K562 (cell line): ENCODE results near the gene LYPD4. TPM values are rescaled to one million over a fixed set of nuclear protein-coding genes. Genes with fewer than 3 reads are reported as not detected.

Experiments used
- ATAC-seq: fragments of 200-7000 bp; cut with Tn5 transposase; 3 replicates; pipeline ENCODE4 v1.9.1; 2020; ENCODE audit warnings: moderate library complexity
- BruUV-seq: library from RNA; stranded (reverse); fragments of 400-500 nt; replicated peaks from 2 replicates; lab custom pipeline; 2021; lab: Mats Ljungman, UMichigan
- CTCF ChIA-PET: fragments of 300-600 bp; formaldehyde crosslinking; extraction: SDS; loops from one replicate; lab custom pipeline; 2021; ENCODE audit warnings: low intra/inter-chr PET ratio; lab: Yijun Ruan, JAX
- POLR2A ChIA-PET: fragments of 300-600, 350-650 bp; sonication (Branson Sonifier 250); formaldehyde crosslinking; extraction: SDS; loops from one replicate; lab custom pipeline; 2021; ENCODE audit warnings: antibody characterized with exemption, inconsistent platforms; lab: Yijun Ruan, JAX
- DNase-seq, 4 experiments: peaks; one replicate each; pipeline versions ENCODE4 v3.0.0 to v3.0.0-alpha.2; 2011 to 2018; ENCODE audit warnings: low spot score in 3 of 4, mixed read lengths in 3 of 4; ENCODE audit errors: extremely low read depth in 1 of 4
- FAIRE-seq: peaks from 2 replicates; lab custom pipeline; 2011; peaks lifted over from hg19 to GRCh38; lab: Jason Lieb, UNC
- H2AFZ ChIP-seq: 2 replicates; pipeline ENCODE4 v1.6.0; 2011; ENCODE audit warnings: low read depth, low read length, control low read depth, inconsistent platforms
- H3K27ac ChIP-seq: fragments of 200-600 bp; 3 replicates; pipeline ENCODE4 v1.8.0; 2011; ENCODE audit warnings: low read depth, mild to moderate bottlenecking, control low read depth, inconsistent platforms, low read length, moderate library complexity, mixed read lengths; ENCODE audit errors: extremely low read depth
- H3K27me3 ChIP-seq, 2 experiments: fragments of 300-600 bp in 1 of 2; 2 replicates in 1 of 2; 3 replicates in 1 of 2; pipeline versions ENCODE4 v1.6.0 to v1.8.0; 2011; ENCODE audit warnings: inconsistent platforms in 2 of 2, low read length in 2 of 2, mild to moderate bottlenecking in 1 of 2, mixed read lengths in 1 of 2, moderate library complexity in 1 of 2; ENCODE audit not compliant: control insufficient read depth in 2 of 2, insufficient read depth in 2 of 2
- H3K36me3 ChIP-seq: fragments of 300-600 bp; 3 replicates; pipeline ENCODE4 v1.8.0; 2011; ENCODE audit warnings: mild to moderate bottlenecking, low read length, inconsistent platforms; ENCODE audit not compliant: control insufficient read depth, insufficient read depth
- H3K4me1 ChIP-seq, 2 experiments: fragments of 200-600 bp in 1 of 2; replicated peaks in 1 of 2; 2 replicates in 1 of 2; 3 replicates in 1 of 2; pipeline versions ENCODE4 v1.5.1 to v1.8.0; 2011; ENCODE audit warnings: inconsistent platforms in 2 of 2, low read length in 2 of 2, mild to moderate bottlenecking in 1 of 2, mixed read lengths in 1 of 2, moderate library complexity in 1 of 2; ENCODE audit not compliant: control insufficient read depth in 2 of 2, insufficient read depth in 2 of 2
- H3K4me2 ChIP-seq: 2 replicates; pipeline ENCODE4 v1.6.1; 2011; ENCODE audit warnings: low read length, control low read depth, inconsistent platforms, mixed read lengths; ENCODE audit not compliant: insufficient read depth
- H3K4me3 ChIP-seq: fragments of 200-600 bp; sonication (generic), shearing (Covaris generic); 2 replicates; pipeline ENCODE4 v1.5.1; 2016; ENCODE audit warnings: control low read depth, inconsistent platforms
- H3K79me2 ChIP-seq: fragments of 200-600 bp; 3 replicates; pipeline ENCODE4 v1.8.0; 2011; ENCODE audit warnings: low read length, inconsistent platforms; ENCODE audit not compliant: control insufficient read depth, insufficient read depth
- H3K9ac ChIP-seq, 2 experiments: 2 replicates each; pipeline versions ENCODE4 v1.6.0 to v1.6.1; 2011; ENCODE audit warnings: low read depth in 2 of 2, low read length in 2 of 2, control low read depth in 1 of 2, inconsistent platforms in 1 of 2, mild to moderate bottlenecking in 1 of 2, mixed read lengths in 1 of 2; ENCODE audit not compliant: insufficient read depth in 1 of 2
- H3K9me1 ChIP-seq: one replicate; pipeline ENCODE4 v1.6.0; 2011; ENCODE audit warnings: inconsistent platforms, mild to moderate bottlenecking, low read length, moderate library complexity; ENCODE audit not compliant: control insufficient read depth, insufficient read depth
- H3K9me3 ChIP-seq: replicated peaks from 2 replicates; pipeline ENCODE4 v1.5.1; 2011; ENCODE audit warnings: low read depth, low read length, inconsistent platforms; ENCODE audit not compliant: control insufficient read depth, insufficient read depth
- H4K20me1 ChIP-seq: replicated peaks from 2 replicates; pipeline ENCODE4 v1.6.1; 2011; ENCODE audit warnings: low read length, inconsistent platforms, mixed read lengths; ENCODE audit not compliant: control insufficient read depth, insufficient read depth
- BRD4 ChIP-seq: fragments of 200-600 bp; sonication (generic); IDR thresholded peaks from 2 replicates; pipeline ENCODE4 v1.6.1; 2017; ENCODE audit warnings: inconsistent platforms
- CHCHD3 ChIP-seq: fragments of 250-450 bp; sonication (Bioruptor Pico); IDR thresholded peaks from 2 replicates; pipeline ENCODE4 v2.1.2; 2022; ENCODE audit warnings: mild to moderate bottlenecking
- ERF ChIP-seq: fragments of 450-650 bp; formaldehyde crosslinking; IDR thresholded peaks from 2 replicates; pipeline ENCODE4 v1.4.0; 2020; ENCODE audit warnings: mild to moderate bottlenecking, mixed read lengths
- EWSR1 ChIP-seq: fragments of 450-650 bp; IDR thresholded peaks from 2 replicates; pipeline ENCODE4 v1.6.1; 2018; ENCODE audit warnings: borderline replicate concordance, mild to moderate bottlenecking, low read depth, moderate library complexity; ENCODE audit not compliant: partially characterized antibody
- ILF3 ChIP-seq: fragments of 450-650 bp; IDR thresholded peaks from 2 replicates; pipeline ENCODE4 v1.6.1; 2018; ENCODE audit warnings: antibody characterized with exemption, mild to moderate bottlenecking, moderate library complexity, borderline replicate concordance
- NR2C2 ChIP-seq, 2 experiments: fragments of 200-800 bp in 1 of 2; sonication (Bioruptor generic) in 1 of 2; sonication (generic) in 1 of 2; formaldehyde crosslinking in 1 of 2; IDR thresholded peaks; 2 replicates each; pipeline versions ENCODE4 v1.6.1 to v1.8.0; 2016 to 2022; ENCODE audit warnings: mild to moderate bottlenecking in 1 of 2, missing compliant biosample characterization in 1 of 2, missing genetic modification characterization in 1 of 2, missing genetic modification reagents in 1 of 2
- NR4A1 ChIP-seq, 2 experiments: fragments of 250-450 bp in 1 of 2; fragments of 450-650 bp in 1 of 2; sonication (Bioruptor Pico) in 1 of 2; IDR thresholded peaks; 2 replicates each; pipeline versions ENCODE4 v1.4.0 to v1.6.1; 2016 to 2020; ENCODE audit warnings: mild to moderate bottlenecking in 2 of 2, missing compliant biosample characterization in 1 of 2, missing genetic modification characterization in 1 of 2, moderate library complexity in 1 of 2
- POLR2AphosphoS5 ChIP-seq: IDR thresholded peaks from 2 replicates; pipeline ENCODE4 v1.6.1; 2011; ENCODE audit warnings: mild to moderate bottlenecking, low read depth, low read length, moderate library complexity; ENCODE audit not compliant: control insufficient read depth, insufficient read depth
- POLR2B ChIP-seq: fragments of 450-650 bp; IDR thresholded peaks from 2 replicates; pipeline ENCODE4 v1.6.1; 2018; ENCODE audit warnings: low read depth; ENCODE audit not compliant: partially characterized antibody
- PTRF ChIP-seq: fragments of 450-650 bp; IDR thresholded peaks from 2 replicates; pipeline ENCODE4 v1.6.1; 2016; ENCODE audit warnings: mild to moderate bottlenecking, missing genetic modification characterization, missing compliant biosample characterization
- SIRT6 ChIP-seq: IDR thresholded peaks from one replicate; pipeline ENCODE4 v1.6.1; 2012; ENCODE audit warnings: low read depth, mild to moderate bottlenecking, control low read depth, inconsistent platforms, low read length, moderate library complexity
- ZNF77 ChIP-seq: fragments of 250-450 bp; sonication (Bioruptor Pico); IDR thresholded peaks from 2 replicates; pipeline ENCODE4 v1.5.0; 2020
- WGBS: fragments of 100-300 bp; shearing (Covaris generic); methylation state at CpG from one replicate; pipeline ENCODE4 v1.1.6; 2016; ENCODE audit warnings: low coverage, mixed read lengths; ENCODE audit not compliant: insufficient coverage; ENCODE audit errors: missing lambda C conversion rate; 5-methylcytosine and 5-hydroxymethylcytosine counted together
- in situ Hi-C: fragments of 300-500 bp; cut with MboI; formaldehyde crosslinking; loops from 4 replicates; pipeline ENCODE4 v1.15.0; 2018; ENCODE audit warnings: inconsistent platforms, mixed read lengths
- intact Hi-C: fragments of 100-400 bp; cut with micrococcal nuclease; formaldehyde crosslinking; loops from 2 replicates; pipeline ENCODE4 v1.14.2; 2022
- polyA plus RNA-seq, 8 experiments: library from polyadenylated mRNA; depleted of rRNA in 4 of 8; stranded (reverse) in 5 of 8; unstranded in 3 of 8; fragments of >200 nt; fragmentation: Nextera tagmentation in 2 of 8; fragmentation: Illumina TruSeq in 1 of 8; extraction: Ambion mirVana in 2 of 8; extraction: Trizol in 1 of 8; gene quantifications; 2 replicates each; pipeline versions ENCODE4 v1.2.1 to v1.2.3, GENCODE V29; 2011 to 2014; ENCODE audit warnings: inconsistent platforms in 1 of 8, missing spikeins in 1 of 8
- total RNA-seq, 7 experiments: library from RNA; depleted of rRNA in 6 of 7; stranded (reverse); fragments of >200 nt in 6 of 7; fragmentation: Illumina TruSeq in 2 of 7; extraction: Trizol in 2 of 7; gene quantifications; 2 replicates each; pipeline versions ENCODE4 v1.2.1 to v1.2.3, GENCODE V29; 2011 to 2021; ENCODE audit warnings: low replicate concordance in 1 of 7
- TF ChIP-seq, protein P1 (sequence below): fragments of 450-650 bp; formaldehyde crosslinking; conservative IDR thresholded peaks from 2 replicates; pipeline ENCODE4 v1.4.0; 2022; ENCODE audit warnings: mild to moderate bottlenecking, missing genetic modification characterization
- TF ChIP-seq, protein P2 (sequence below): fragments of 450-650 bp; IDR thresholded peaks from 2 replicates; pipeline ENCODE4 v1.6.1; 2017; ENCODE audit warnings: antibody characterized with exemption, mild to moderate bottlenecking

The LYPD4 gene
- total and polyA plus RNA-seq, 9 of the 15 experiments (the other 6 are each of a cell fraction or from before 2014, with no cell fraction given): 0.11 TPM; not detected in 8

DNA sequence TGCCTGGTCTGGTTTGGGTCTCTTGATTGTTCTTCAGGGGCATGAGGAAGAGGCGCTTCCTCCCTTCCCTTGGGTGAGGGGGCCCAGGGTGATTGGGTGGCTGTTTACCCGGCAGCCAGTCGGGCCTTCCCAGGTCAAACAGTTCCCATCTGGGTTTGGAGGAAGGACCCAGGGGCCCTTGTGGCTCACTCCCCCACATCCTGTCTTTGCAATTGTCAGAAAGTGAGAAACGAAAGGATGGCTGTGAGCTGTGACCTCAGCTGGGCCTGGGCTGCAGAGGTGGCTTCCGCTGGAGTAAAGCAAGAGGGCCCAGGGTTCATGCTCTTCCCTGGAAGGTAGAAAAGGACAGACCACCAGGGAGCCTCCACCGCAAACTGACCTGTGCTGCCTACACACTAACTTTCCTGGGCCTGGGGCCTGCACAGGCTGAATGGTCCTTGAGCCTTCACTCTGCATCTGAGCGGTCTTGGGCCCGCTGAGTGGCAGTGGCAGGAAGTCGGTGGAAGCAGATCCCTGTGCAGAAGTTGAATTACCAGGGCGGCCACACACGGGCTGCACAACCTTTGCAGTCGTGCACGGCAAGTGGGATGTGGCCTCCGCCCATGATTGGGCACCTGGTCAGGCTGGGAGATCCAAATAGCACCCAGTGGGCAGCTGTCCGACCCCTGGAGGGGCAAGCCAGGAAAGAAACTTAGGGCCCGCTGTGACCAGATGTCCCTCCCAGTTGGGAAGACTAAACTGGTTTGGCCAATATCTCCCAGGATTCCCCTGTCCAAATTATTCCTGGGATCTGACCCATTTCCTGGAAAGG, 27.3 kb upstream of the LYPD4 start:
- H3K36me3 ChIP-seq: peaks cover 50% of the 10 kb centered on the region; the same call in 2 of the 3 replicates
- intact Hi-C loops (loop anchor here (2.0 kb wide), 1 partner anchor 87 kb away; the partner anchor contains the start of gene RABAC1), in situ Hi-C loops (loop anchor here (5.0 kb wide), 1 partner anchor 76 kb away; no protein-coding TSS in a partner anchor)
- ATAC-seq (peak; percentile 46), DNase-seq (peak in 1 of 4 experiments; percentile 38), FAIRE-seq (no peak)
- peak overlapping the region; percentile 40; the same call in 1 of the 3 replicates for H3K27ac ChIP-seq
- WGBS: 55% methylated on average over 13 of the region's 16 CpGs
- no peak overlapping the region for H3K4me2 ChIP-seq
- 0 out of 4 replicates have a peak overlapping the region, but pooled peaks of 1 of the 2 experiments have one; percentile 14 for H3K9ac ChIP-seq
- BruUV-seq: no TSS peak
- H2AFZ ChIP-seq: no peak overlapping the region
- no peaks in the 10 kb centered on the region for H3K9me1 ChIP-seq
- ChIA-PET POLR2A (interaction anchor here (1.4 to 6.2 kb wide), 4 partner anchors 8 to 87 kb away, joined by 3 to 54 read pairs (median 20); partner anchors contain the start of genes RABAC1 and RPS19), CTCF (interaction anchor here (5.4 kb wide), 1 partner anchor 80 kb away, joined by 35 read pairs; no protein-coding TSS in a partner anchor)
- no peaks in the 10 kb centered on the region for H3K9me3 ChIP-seq
- H3K4me1 ChIP-seq: peaks cover 7 to 27% of the 10 kb centered on the region in 2 experiments; a peak in 4 of 5 replicates
- H3K79me2 ChIP-seq: peaks cover 19% of the 10 kb centered on the region
- peaks cover 43% of the 10 kb centered on the region for H4K20me1 ChIP-seq
- no peak overlapping the region for H3K4me3 ChIP-seq
- no peaks in the 10 kb centered on the region for H3K27me3 ChIP-seq
- TF ChIP-seq POLR2AphosphoS5 (peak; percentile 67), ILF3 (peak; percentile 67; the same call in 1 of the 2 replicates), BRD4 (no peak), CHCHD3 (CRISPR knock-in tag) (peak; percentile 74; the same call in 1 of the 2 replicates), PTRF (tag) (no peak), ERF (CRISPR knock-in tag) (0 out of 2 replicates have a peak, but pooled peaks have one; percentile 68), POLR2B (peak; percentile 74), SIRT6 (peak; percentile 65), EWSR1 (peak; percentile 40), NR2C2 (CRISPR knock-in tag; IDR thresholded peaks at IDR 0.05) (no peak), NR2C2 (tag; IDR thresholded peaks at IDR 0.05) (0 out of 2 replicates have a peak, but pooled peaks have one; percentile 34), NR4A1 (CRISPR knock-in tag; IDR thresholded peaks at IDR 0.05) (no peak), NR4A1 (tag; IDR thresholded peaks at IDR 0.05) (no peak), ZNF77 (CRISPR knock-in tag) (peak; percentile 28; the same call in 1 of the 2 replicates)
- TF ChIP-seq, protein P1, sequence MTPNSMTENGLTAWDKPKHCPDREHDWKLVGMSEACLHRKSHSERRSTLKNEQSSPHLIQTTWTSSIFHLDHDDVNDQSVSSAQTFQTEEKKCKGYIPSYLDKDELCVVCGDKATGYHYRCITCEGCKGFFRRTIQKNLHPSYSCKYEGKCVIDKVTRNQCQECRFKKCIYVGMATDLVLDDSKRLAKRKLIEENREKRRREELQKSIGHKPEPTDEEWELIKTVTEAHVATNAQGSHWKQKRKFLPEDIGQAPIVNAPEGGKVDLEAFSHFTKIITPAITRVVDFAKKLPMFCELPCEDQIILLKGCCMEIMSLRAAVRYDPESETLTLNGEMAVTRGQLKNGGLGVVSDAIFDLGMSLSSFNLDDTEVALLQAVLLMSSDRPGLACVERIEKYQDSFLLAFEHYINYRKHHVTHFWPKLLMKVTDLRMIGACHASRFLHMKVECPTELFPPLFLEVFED (CRISPR knock-in tag): 0 out of 2 replicates have a peak, but pooled peaks have one; percentile 66
- TF ChIP-seq, protein P2, sequence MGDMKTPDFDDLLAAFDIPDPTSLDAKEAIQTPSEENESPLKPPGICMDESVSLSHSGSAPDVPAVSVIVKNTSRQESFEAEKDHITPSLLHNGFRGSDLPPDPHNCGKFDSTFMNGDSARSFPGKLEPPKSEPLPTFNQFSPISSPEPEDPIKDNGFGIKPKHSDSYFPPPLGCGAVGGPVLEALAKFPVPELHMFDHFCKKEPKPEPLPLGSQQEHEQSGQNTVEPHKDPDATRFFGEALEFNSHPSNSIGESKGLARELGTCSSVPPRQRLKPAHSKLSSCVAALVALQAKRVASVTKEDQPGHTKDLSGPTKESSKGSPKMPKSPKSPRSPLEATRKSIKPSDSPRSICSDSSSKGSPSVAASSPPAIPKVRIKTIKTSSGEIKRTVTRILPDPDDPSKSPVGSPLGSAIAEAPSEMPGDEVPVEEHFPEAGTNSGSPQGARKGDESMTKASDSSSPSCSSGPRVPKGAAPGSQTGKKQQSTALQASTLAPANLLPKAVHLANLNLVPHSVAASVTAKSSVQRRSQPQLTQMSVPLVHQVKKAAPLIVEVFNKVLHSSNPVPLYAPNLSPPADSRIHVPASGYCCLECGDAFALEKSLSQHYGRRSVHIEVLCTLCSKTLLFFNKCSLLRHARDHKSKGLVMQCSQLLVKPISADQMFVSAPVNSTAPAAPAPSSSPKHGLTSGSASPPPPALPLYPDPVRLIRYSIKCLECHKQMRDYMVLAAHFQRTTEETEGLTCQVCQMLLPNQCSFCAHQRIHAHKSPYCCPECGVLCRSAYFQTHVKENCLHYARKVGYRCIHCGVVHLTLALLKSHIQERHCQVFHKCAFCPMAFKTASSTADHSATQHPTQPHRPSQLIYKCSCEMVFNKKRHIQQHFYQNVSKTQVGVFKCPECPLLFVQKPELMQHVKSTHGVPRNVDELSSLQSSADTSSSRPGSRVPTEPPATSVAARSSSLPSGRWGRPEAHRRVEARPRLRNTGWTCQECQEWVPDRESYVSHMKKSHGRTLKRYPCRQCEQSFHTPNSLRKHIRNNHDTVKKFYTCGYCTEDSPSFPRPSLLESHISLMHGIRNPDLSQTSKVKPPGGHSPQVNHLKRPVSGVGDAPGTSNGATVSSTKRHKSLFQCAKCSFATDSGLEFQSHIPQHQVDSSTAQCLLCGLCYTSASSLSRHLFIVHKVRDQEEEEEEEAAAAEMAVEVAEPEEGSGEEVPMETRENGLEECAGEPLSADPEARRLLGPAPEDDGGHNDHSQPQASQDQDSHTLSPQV: no peak
